ENCODE data around the gene COX6B2.
A peak's percentile ranks its signal among the peaks of the same experiment; 100 is the strongest.

COX6B2 gene

GRCh38 chr19:55322204-55322885, 32.2 kb downstream of the COX6B2 start:
- no peak overlapping the region for H3K4me3 ChIP-seq (ENCODE audit: low read depth, low read length)
- H3K4me1 ChIP-seq (ENCODE audit: control insufficient read depth, insufficient read depth, low read length), result no peaks in the 10 kb centered on the region
- H3K27me3 ChIP-seq (ENCODE audit: control insufficient read depth, insufficient read depth, low read length), result no peaks in the 10 kb centered on the region
- no peaks in the 10 kb centered on the region for H3K36me3 ChIP-seq (ENCODE audit: control insufficient read depth, insufficient read depth, low read length)
- H3K9me3 ChIP-seq (ENCODE audit: control insufficient read depth, insufficient read depth, low read length), result no peaks in the 10 kb centered on the region
- H3K9ac ChIP-seq (ENCODE audit: low read depth, low read length), result no peak overlapping the region

- no peaks in the 10 kb centered on the region for H3K9me3 ChIP-seq (ENCODE audit: control insufficient read depth, insufficient read depth, low read length)
- H3K4me1 ChIP-seq (ENCODE audit: control insufficient read depth, insufficient read depth, low read length), result no peaks in the 10 kb centered on the region
- no peak overlapping the region for H3K4me3 ChIP-seq (ENCODE audit: low read depth, low read length)
- H3K27me3 ChIP-seq (ENCODE audit: control insufficient read depth, insufficient read depth, low read length), result no peaks in the 10 kb centered on the region
- H3K9ac ChIP-seq (ENCODE audit: low read depth, low read length), result no peak overlapping the region
- H3K36me3 ChIP-seq (ENCODE audit: control insufficient read depth, insufficient read depth, low read length), result no peaks in the 10 kb centered on the region
Measured at GRCh38 chr19:55321466-55322137, 32.9 kb downstream of the COX6B2 start.

- H3K9ac ChIP-seq (ENCODE audit: low read depth, low read length), result no peak overlapping the region
- H3K9me3 ChIP-seq (ENCODE audit: control insufficient read depth, insufficient read depth, low read length), result no peaks in the 10 kb centered on the region
- no peaks in the 10 kb centered on the region for H3K36me3 ChIP-seq (ENCODE audit: control insufficient read depth, insufficient read depth, low read length)
- H3K27me3 ChIP-seq (ENCODE audit: control insufficient read depth, insufficient read depth, low read length), result no peaks in the 10 kb centered on the region
- no peak overlapping the region for H3K4me3 ChIP-seq (ENCODE audit: low read depth, low read length)
- H3K4me1 ChIP-seq (ENCODE audit: control insufficient read depth, insufficient read depth, low read length), result no peaks in the 10 kb centered on the region
Measured at GRCh38 chr19:55320844-55321419, 33.6 kb downstream of the COX6B2 start.

- peak overlapping the region; percentile 65 for H3K4me3 ChIP-seq (ENCODE audit: low read depth, low read length)
- no peaks in the 10 kb centered on the region for H3K36me3 ChIP-seq (ENCODE audit: control insufficient read depth, insufficient read depth, low read length)
- H3K9ac ChIP-seq (ENCODE audit: low read depth, low read length), result peak overlapping the region; percentile 76
- H3K4me1 ChIP-seq (ENCODE audit: control insufficient read depth, insufficient read depth, low read length), result no peaks in the 10 kb centered on the region
- no peaks in the 10 kb centered on the region for H3K27me3 ChIP-seq (ENCODE audit: control insufficient read depth, insufficient read depth, low read length)
- H3K9me3 ChIP-seq (ENCODE audit: control insufficient read depth, insufficient read depth, low read length), result no peaks in the 10 kb centered on the region
Measured at GRCh38 chr19:55319785-55320184, 34.7 kb downstream of the COX6B2 start.

- Histone ChIP-seq H3K9ac (ENCODE audit: low read depth, low read length) (no peak overlapping the region), H3K4me1 (ENCODE audit: control insufficient read depth, insufficient read depth, low read length) (no peaks in the 10 kb centered on the region), H3K9me3 (ENCODE audit: control insufficient read depth, insufficient read depth, low read length) (no peaks in the 10 kb centered on the region), H3K4me3 (ENCODE audit: low read depth, low read length) (no peak overlapping the region), H3K36me3 (ENCODE audit: control insufficient read depth, insufficient read depth, low read length) (peaks cover 6% of the 10 kb centered on the region), H3K27me3 (ENCODE audit: control insufficient read depth, insufficient read depth, low read length) (no peaks in the 10 kb centered on the region)
Measured at GRCh38 chr19:55316646-55317045, 37.9 kb downstream of the COX6B2 start.

GRCh38 chr19:55315956-55316525, 38.5 kb downstream of the COX6B2 start:
- H3K27me3 ChIP-seq (ENCODE audit: control insufficient read depth, insufficient read depth, low read length), result no peaks in the 10 kb centered on the region
- no peak overlapping the region for H3K4me3 ChIP-seq (ENCODE audit: low read depth, low read length)
- H3K9ac ChIP-seq (ENCODE audit: low read depth, low read length), result no peak overlapping the region
- peaks cover 6% of the 10 kb centered on the region for H3K36me3 ChIP-seq (ENCODE audit: control insufficient read depth, insufficient read depth, low read length)
- no peaks in the 10 kb centered on the region for H3K9me3 ChIP-seq (ENCODE audit: control insufficient read depth, insufficient read depth, low read length)
- H3K4me1 ChIP-seq (ENCODE audit: control insufficient read depth, insufficient read depth, low read length), result no peaks in the 10 kb centered on the region

- Histone ChIP-seq H3K4me3 (ENCODE audit: low read depth, low read length) (no peak overlapping the region), H3K9me3 (ENCODE audit: control insufficient read depth, insufficient read depth, low read length) (no peaks in the 10 kb centered on the region)
Measured at GRCh38 chr19:55314396-55314795, 40.1 kb downstream of the COX6B2 start.

GRCh38 chr19:55312621-55313512, 41.7 kb downstream of the COX6B2 start:
- Histone ChIP-seq H3K4me1 (ENCODE audit: control insufficient read depth, insufficient read depth, low read length) (no peaks in the 10 kb centered on the region), H3K9me3 (ENCODE audit: control insufficient read depth, insufficient read depth, low read length) (no peaks in the 10 kb centered on the region), H3K4me3 (ENCODE audit: low read depth, low read length) (no peak overlapping the region), H3K36me3 (ENCODE audit: control insufficient read depth, insufficient read depth, low read length) (peaks cover 28% of the 10 kb centered on the region), H3K27me3 (ENCODE audit: control insufficient read depth, insufficient read depth, low read length) (no peaks in the 10 kb centered on the region), H3K9ac (ENCODE audit: low read depth, low read length) (no peak overlapping the region)

More at GRCh38 chr19:55314396-55314795, 40.1 kb downstream of the COX6B2 start:
- Histone ChIP-seq H3K4me1 (ENCODE audit: control insufficient read depth, insufficient read depth, low read length) (no peaks in the 10 kb centered on the region), H3K36me3 (ENCODE audit: control insufficient read depth, insufficient read depth, low read length) (peaks cover 17% of the 10 kb centered on the region), H3K9ac (ENCODE audit: low read depth, low read length) (no peak overlapping the region), H3K27me3 (ENCODE audit: control insufficient read depth, insufficient read depth, low read length) (no peaks in the 10 kb centered on the region)

- no peak overlapping the region for H3K4me3 ChIP-seq (ENCODE audit: low read depth, low read length)
- no peaks in the 10 kb centered on the region for H3K4me1 ChIP-seq (ENCODE audit: control insufficient read depth, insufficient read depth, low read length)
- H3K9ac ChIP-seq (ENCODE audit: low read depth, low read length), result no peak overlapping the region
- no peaks in the 10 kb centered on the region for H3K27me3 ChIP-seq (ENCODE audit: control insufficient read depth, insufficient read depth, low read length)
- H3K36me3 ChIP-seq (ENCODE audit: control insufficient read depth, insufficient read depth, low read length), result peaks cover 30% of the 10 kb centered on the region
- H3K9me3 ChIP-seq (ENCODE audit: control insufficient read depth, insufficient read depth, low read length), result no peaks in the 10 kb centered on the region
Measured at GRCh38 chr19:55311797-55312196, 42.7 kb downstream of the COX6B2 start.

GRCh38 chr19:55311397-55311796, 43.1 kb downstream of the COX6B2 start:
- H3K9me3 ChIP-seq (ENCODE audit: control insufficient read depth, insufficient read depth, low read length), result no peaks in the 10 kb centered on the region
- H3K27me3 ChIP-seq (ENCODE audit: control insufficient read depth, insufficient read depth, low read length), result no peaks in the 10 kb centered on the region
- no peak overlapping the region for H3K4me3 ChIP-seq (ENCODE audit: low read depth, low read length)
- H3K9ac ChIP-seq (ENCODE audit: low read depth, low read length), result no peak overlapping the region
- H3K36me3 ChIP-seq (ENCODE audit: control insufficient read depth, insufficient read depth, low read length), result peaks cover 34% of the 10 kb centered on the region
- no peaks in the 10 kb centered on the region for H3K4me1 ChIP-seq (ENCODE audit: control insufficient read depth, insufficient read depth, low read length)

- H3K27me3 ChIP-seq (ENCODE audit: control insufficient read depth, insufficient read depth, low read length), result no peaks in the 10 kb centered on the region
- peaks cover 43% of the 10 kb centered on the region for H3K36me3 ChIP-seq (ENCODE audit: control insufficient read depth, insufficient read depth, low read length)
- H3K4me3 ChIP-seq (ENCODE audit: low read depth, low read length), result no peak overlapping the region
- H3K9me3 ChIP-seq (ENCODE audit: control insufficient read depth, insufficient read depth, low read length), result no peaks in the 10 kb centered on the region
- no peaks in the 10 kb centered on the region for H3K4me1 ChIP-seq (ENCODE audit: control insufficient read depth, insufficient read depth, low read length)
- no peak overlapping the region for H3K9ac ChIP-seq (ENCODE audit: low read depth, low read length)
Measured at GRCh38 chr19:55310498-55310897, 44.0 kb downstream of the COX6B2 start.
